Activated T-helper 1 cell treated with anti-CD3 and anti-CD28 coated beads, Interleukin-2, amount 50 U/mL, for 16 hours (primary cell): Measurements from ENCODE around the gene MRLN.
"Not testable (repeated sequence)": the region's sequence is repeated elsewhere in the genome, so short reads cannot be mapped to it uniquely, and the experiment has no call there.

Experiments used
- DNase-seq, 2 donors: peaks; one replicate each; pipeline ENCODE4 v3.0.0-alpha.2; 2020; ENCODE audit warnings: low read depth in 1 of 2, low spot score in 1 of 2

The MRLN gene

GRCh38 chr10:59753267-59753666, at the start of gene MRLN:
Gene MRLN, minus strand, starts transcription at chr10:59753455.
- no peak for DNase-seq

- no peak for DNase-seq
These were observed 47.9 kb upstream of the MRLN start for GRCh38 chr10:59801171-59801570.

GRCh38 chr10:59799421-59799820, 46.2 kb upstream of the MRLN start:
- no peak for DNase-seq

- no peak for DNase-seq
These were observed 40.7 kb upstream of the MRLN start for GRCh38 chr10:59793919-59794318.

- DNase-seq, result no peak
These were observed 39.6 kb upstream of the MRLN start for GRCh38 chr10:59792812-59793211.

- DNase-seq, result no peak
These were observed 38.3 kb upstream of the MRLN start for GRCh38 chr10:59791601-59792000.

- not testable (repeated sequence) for DNase-seq
These were observed 36.8 kb upstream of the MRLN start for GRCh38 chr10:59790080-59790479.

- not testable (repeated sequence) for DNase-seq
These were observed 35.7 kb upstream of the MRLN start for GRCh38 chr10:59788914-59789313.

GRCh38 chr10:59787032-59787431, 33.8 kb upstream of the MRLN start:
- DNase-seq, result not testable (repeated sequence)

- DNase-seq, result not testable (repeated sequence)
These were observed 32.2 kb upstream of the MRLN start for GRCh38 chr10:59785476-59785875.

GRCh38 chr10:59781511-59781910, 28.3 kb upstream of the MRLN start:
- no peak for DNase-seq

GRCh38 chr10:59779756-59780533, 26.7 kb upstream of the MRLN start:
- no peak for DNase-seq

- DNase-seq, result no peak
These were observed 21.2 kb upstream of the MRLN start for GRCh38 chr10:59774451-59774850.

GRCh38 chr10:59773088-59773487, 19.8 kb upstream of the MRLN start:
- DNase-seq, result no peak

GRCh38 chr10:59771162-59771807, 18.0 kb upstream of the MRLN start:
- DNase-seq, result no peak

- no peak for DNase-seq
These were observed 17.4 kb upstream of the MRLN start for GRCh38 chr10:59770689-59771088.

- no peak for DNase-seq
These were observed 9.2 kb upstream of the MRLN start for GRCh38 chr10:59762505-59762904.

- no peak for DNase-seq
These were observed 4.7 kb upstream of the MRLN start for GRCh38 chr10:59757966-59758365.

- DNase-seq, result no peak
These were observed 1.7 kb upstream of the MRLN start for GRCh38 chr10:59754951-59755350.

- no peak for DNase-seq
These were observed 846 bp downstream of the MRLN start for GRCh38 chr10:59752278-59752940.

- DNase-seq, result no peak
These were observed 2.9 kb downstream of the MRLN start for GRCh38 chr10:59750155-59750945.
